Muscle of leg (tissue), 11 donors: Measurements from ENCODE around the gene MBTPS1. TPM values are rescaled to one million over a fixed set of nuclear protein-coding genes. Genes with fewer than 3 reads are reported as not detected.

Experiments used
- DNase-seq: peaks from one replicate; pipeline ENCODE4 v3.0.0; 2013
- H3K27ac ChIP-seq: one replicate; pipeline ENCODE4 v1.5.1; 2013; ENCODE audit warnings: mild to moderate bottlenecking, low read length, control low read depth
- H3K27me3 ChIP-seq: one replicate; pipeline ENCODE4 v1.6.1; 2013; ENCODE audit warnings: low read length; ENCODE audit not compliant: control insufficient read depth, insufficient read depth
- H3K36me3 ChIP-seq: one replicate; pipeline ENCODE4 v1.6.1; 2013; ENCODE audit warnings: low read length; ENCODE audit not compliant: control insufficient read depth, insufficient read depth
- H3K4me1 ChIP-seq: one replicate; pipeline ENCODE4 v1.6.1; 2013; ENCODE audit warnings: low read length; ENCODE audit not compliant: control insufficient read depth, insufficient read depth
- H3K4me3 ChIP-seq: one replicate; pipeline ENCODE4 v1.5.1; 2013; ENCODE audit warnings: low read length, control low read depth
- H3K9me3 ChIP-seq: replicated peaks from 2 replicates; pipeline ENCODE4 v1.6.1; 2013; ENCODE audit warnings: low read depth, low read length; ENCODE audit not compliant: control insufficient read depth
- WGBS: methylation state at CpG from one replicate; pipeline ENCODE4 v1.1.5; 2013; ENCODE audit warnings: missing lambda C conversion rate; ENCODE audit not compliant: insufficient coverage; 5-methylcytosine and 5-hydroxymethylcytosine counted together
- polyA plus RNA-seq, 8 donors: library from polyadenylated mRNA; unstranded; fragments of 120-200 nt; gene quantifications; one replicate each; pipeline versions ENCODE4 v1.2.1 to v1.2.3, GENCODE V29; 2013; ENCODE audit warnings: inconsistent platforms in 1 of 8, low replicate concordance in 1 of 8; ENCODE audit not compliant: insufficient read length in 8 of 8, insufficient read depth in 1 of 8
- total RNA-seq: library from RNA; stranded (reverse); fragments of 120-200 nt; gene quantifications from one replicate; pipeline ENCODE4 v1.2.4, GENCODE V29; 2013

MBTPS1 gene
- total and polyA plus RNA-seq, 9 donors: 54.8 to 91.7 (median 70.2) TPM

DNA sequence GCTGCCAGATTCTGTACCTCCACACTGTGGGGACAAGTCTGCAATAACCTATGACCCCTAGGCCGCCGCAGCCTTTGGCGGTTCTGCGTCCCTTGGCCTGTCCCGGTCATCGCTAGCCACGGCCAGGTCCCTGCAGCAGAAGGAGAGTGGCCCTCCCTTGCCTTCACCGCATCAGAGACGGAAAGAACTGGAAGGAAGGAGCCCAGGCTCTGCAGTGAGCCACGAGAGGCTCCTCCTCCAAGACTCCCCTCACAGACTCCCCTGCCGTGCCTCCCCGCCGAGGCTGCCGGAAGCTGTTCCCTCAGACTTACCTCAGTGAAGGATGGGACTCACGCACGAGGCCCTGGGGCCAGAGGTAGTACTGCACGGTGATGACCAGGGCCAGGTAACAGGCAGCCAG, 85.2 kb downstream of the MBTPS1 start:
- H3K9me3 ChIP-seq: peaks cover 6% of the 10 kb centered on the region
- peaks cover 8% of the 10 kb centered on the region for H3K27me3 ChIP-seq
- no peaks in the 10 kb centered on the region for H3K4me1 ChIP-seq
- H3K36me3 ChIP-seq: no peaks in the 10 kb centered on the region
- DNase-seq: no peak
- WGBS: 73% methylated on average over 15 of the region's 17 CpGs
- H3K4me3 ChIP-seq: no peak overlapping the region
- no peak overlapping the region for H3K27ac ChIP-seq

DNA sequence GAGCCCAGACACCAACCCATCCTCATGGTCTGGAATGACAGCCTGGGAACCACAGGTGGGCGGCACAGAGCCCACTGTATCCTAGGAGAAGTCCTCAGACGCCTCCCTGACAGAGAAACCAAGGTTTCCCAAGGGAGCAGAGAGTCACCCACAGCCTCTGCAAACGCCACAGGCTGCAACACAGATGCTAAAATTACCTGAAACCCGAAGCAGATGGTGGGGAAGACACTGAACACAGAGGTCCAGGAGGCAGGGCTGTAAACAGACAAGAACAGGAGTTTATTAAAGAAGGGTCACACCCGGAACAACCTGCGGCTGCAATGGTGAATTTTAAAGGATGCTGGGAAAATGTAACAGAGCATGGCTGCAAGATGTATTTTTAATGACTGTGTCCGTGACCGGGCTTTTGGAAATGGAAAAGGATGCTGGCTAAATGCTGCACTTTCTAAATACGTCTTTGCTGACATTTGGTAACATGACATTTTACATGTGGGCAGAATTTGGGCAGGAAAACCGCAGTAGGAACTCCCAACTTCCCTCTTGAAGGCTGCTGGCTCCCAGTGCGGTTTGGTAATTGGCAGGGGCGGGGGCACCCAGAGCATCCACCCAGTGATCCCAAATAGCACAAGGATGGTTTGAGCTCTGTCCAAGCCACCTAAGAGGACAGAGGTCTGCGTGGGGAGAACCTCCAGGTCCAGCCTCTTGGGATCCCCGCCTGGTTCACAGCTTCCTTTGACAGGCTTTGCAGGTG, 87.3 kb downstream of the MBTPS1 start:
- Histone ChIP-seq H3K4me1 (no peaks in the 10 kb centered on the region), H3K4me3 (no peak overlapping the region), H3K9me3 (no peaks in the 10 kb centered on the region), H3K27me3 (peaks cover 8% of the 10 kb centered on the region), H3K36me3 (no peaks in the 10 kb centered on the region), H3K27ac (no peak overlapping the region)
- 70% methylated on average over 10 of the region's 14 CpGs for WGBS
- DNase-seq: peak; percentile 57

DNA sequence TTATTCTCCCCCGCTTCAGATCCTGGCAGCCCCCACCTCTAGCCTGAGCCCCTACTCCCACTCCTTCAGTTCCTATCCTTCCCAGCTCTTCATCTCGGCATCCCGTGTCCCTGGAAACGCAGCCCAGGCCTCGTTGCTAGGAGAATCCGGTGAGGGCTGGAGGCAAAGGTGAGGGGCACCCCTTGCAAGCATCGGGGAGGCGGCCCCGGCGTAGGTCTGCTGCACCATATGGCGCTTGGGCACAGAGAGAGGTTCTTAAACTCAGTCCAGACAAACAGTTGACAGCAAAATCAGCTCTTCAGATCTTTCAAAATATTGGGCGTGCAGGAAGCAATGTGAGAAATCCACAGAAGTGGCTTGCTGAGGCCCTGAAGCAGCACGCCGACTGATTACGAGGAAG, 89.1 kb downstream of the MBTPS1 start:
- H3K4me3 ChIP-seq: no peak overlapping the region
- no peak for DNase-seq
- peaks cover 5% of the 10 kb centered on the region for H3K27me3 ChIP-seq
- H3K36me3 ChIP-seq: no peaks in the 10 kb centered on the region
- no peaks in the 10 kb centered on the region for H3K4me1 ChIP-seq
- 53% methylated on average over 8 of the region's 15 CpGs for WGBS
- H3K27ac ChIP-seq: no peak overlapping the region
- H3K9me3 ChIP-seq: no peaks in the 10 kb centered on the region

DNA sequence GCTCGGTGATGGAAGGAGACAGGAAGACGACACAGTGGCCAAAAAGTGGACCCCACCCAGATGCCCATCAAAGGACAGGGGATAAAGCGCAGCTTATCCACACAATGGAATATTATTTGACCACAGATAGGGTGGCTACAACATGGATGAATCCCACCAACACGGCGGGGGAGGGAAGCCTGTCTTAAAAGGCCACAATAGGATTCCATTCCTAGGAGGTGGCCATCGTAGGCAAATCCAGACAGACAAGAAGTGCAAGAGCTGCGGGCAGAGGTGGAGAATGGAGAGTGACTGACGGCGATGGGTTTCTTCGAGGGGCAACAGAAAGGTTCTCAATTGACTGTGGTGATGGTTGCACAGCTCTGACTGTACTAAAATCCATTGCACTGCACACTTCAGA, 90.1 kb downstream of the MBTPS1 start:
- no peaks in the 10 kb centered on the region for H3K4me1 ChIP-seq
- no peaks in the 10 kb centered on the region for H3K9me3 ChIP-seq
- WGBS: 81% methylated on average over 6 of the region's 10 CpGs
- H3K27ac ChIP-seq: no peak overlapping the region
- H3K36me3 ChIP-seq: no peaks in the 10 kb centered on the region
- H3K4me3 ChIP-seq: no peak overlapping the region
- H3K27me3 ChIP-seq: peaks cover 3% of the 10 kb centered on the region
- DNase-seq: no peak

DNA sequence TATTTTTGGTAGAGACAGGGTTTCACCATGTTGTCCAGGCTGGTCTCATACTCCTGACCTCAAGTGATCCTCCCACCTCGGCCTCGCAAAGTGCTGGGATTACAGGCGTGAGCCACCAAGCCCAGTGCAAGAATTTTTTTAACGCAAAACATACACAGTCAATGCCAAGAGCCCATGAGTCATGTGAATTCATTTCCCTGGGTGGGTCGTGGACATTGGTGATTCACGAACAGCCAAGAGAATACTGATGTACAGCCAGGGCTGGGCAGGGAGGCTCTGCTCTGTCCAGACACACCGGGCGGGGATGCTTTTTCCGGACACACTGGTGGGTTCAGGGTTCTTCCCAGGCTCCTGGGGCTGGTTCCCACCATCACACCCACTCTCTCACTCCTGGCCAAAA, 91.9 kb downstream of the MBTPS1 start:
- Histone ChIP-seq H3K27ac (no peak overlapping the region), H3K9me3 (peaks cover 4% of the 10 kb centered on the region), H3K4me3 (no peak overlapping the region), H3K36me3 (no peaks in the 10 kb centered on the region), H3K4me1 (no peaks in the 10 kb centered on the region), H3K27me3 (peaks cover 2% of the 10 kb centered on the region)
- DNase-seq: no peak
- WGBS: 65% methylated on average over 9 of the region's 9 CpGs

DNA sequence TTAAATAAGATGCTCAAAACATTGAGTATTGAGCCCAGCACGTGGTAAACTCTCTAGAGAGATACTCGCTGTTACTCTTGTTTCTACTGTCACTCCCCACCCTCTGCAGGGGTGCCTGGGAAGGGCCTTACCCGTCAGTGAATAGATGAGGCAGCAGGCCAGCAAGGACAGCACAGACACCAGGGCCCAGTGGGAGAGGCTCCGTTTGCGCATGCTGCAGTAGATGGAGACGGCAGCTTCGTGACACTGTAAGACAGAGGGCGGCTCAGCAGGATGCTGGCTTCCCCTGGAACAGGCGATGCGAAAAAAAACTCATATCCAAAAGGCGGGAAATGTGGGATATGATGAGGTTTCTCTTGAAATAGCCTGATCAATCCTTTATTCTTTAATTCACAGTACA, 94.1 kb downstream of the MBTPS1 start:
- no peaks in the 10 kb centered on the region for H3K36me3 ChIP-seq
- no peak overlapping the region for H3K4me3 ChIP-seq
- no peaks in the 10 kb centered on the region for H3K4me1 ChIP-seq
- peaks cover 2% of the 10 kb centered on the region for H3K27me3 ChIP-seq
- peaks cover 4% of the 10 kb centered on the region for H3K9me3 ChIP-seq
- no peak overlapping the region for H3K27ac ChIP-seq
- DNase-seq: no peak
- WGBS: 60% methylated on average over 8 of the region's 11 CpGs

DNA sequence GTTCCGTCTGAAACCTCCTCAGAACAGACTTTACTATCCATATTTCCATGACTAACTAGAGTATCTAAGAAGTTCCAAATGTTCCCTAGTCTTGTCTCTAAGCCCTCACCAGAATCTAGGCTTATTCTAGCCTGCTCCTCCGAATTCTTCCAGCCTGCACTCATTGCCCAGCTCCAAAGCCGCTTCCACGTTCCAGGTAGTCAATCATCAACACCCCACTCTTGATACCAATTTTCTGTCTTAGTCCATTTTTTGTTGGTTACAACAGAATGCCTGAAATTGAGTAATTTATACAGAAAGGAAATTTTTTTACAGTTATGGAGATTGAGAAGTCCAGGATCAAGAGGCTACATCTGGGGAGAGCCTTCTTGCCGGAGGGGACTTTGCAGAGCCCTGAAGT, 95.3 kb downstream of the MBTPS1 start:
- no peak overlapping the region for H3K27ac ChIP-seq
- no peaks in the 10 kb centered on the region for H3K4me1 ChIP-seq
- WGBS: 68% methylated on average over 2 of the region's 5 CpGs
- no peaks in the 10 kb centered on the region for H3K36me3 ChIP-seq
- H3K9me3 ChIP-seq: peaks cover 4% of the 10 kb centered on the region
- H3K27me3 ChIP-seq: peaks cover 4% of the 10 kb centered on the region
- DNase-seq: no peak
- no peak overlapping the region for H3K4me3 ChIP-seq

DNA sequence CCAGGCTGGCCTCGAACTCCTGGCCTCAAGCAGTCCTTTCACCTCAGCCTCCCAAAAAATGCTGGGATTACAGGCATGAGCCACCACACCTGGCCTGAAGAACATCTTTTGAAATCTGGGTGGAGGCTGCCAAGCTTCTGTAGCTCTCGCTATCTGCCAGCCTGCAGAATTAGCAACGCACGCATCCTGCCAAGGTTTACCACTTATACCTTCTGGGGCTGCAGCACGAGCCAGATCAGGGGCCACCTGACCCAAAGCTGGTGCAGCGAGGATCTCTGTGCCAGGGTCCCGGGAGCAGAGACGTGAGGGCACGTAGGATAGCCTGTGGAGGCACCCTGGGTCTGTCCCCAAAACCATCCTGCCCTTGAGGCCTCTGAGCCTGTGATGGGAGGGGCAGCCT, 96.4 kb downstream of the MBTPS1 start:
- H3K27me3 ChIP-seq: peaks cover 6% of the 10 kb centered on the region
- no peak for DNase-seq
- H3K4me3 ChIP-seq: no peak overlapping the region
- no peaks in the 10 kb centered on the region for H3K4me1 ChIP-seq
- H3K9me3 ChIP-seq: peaks cover 4% of the 10 kb centered on the region
- WGBS: 84% methylated on average over 6 of the region's 9 CpGs
- no peak overlapping the region for H3K27ac ChIP-seq
- no peaks in the 10 kb centered on the region for H3K36me3 ChIP-seq

DNA sequence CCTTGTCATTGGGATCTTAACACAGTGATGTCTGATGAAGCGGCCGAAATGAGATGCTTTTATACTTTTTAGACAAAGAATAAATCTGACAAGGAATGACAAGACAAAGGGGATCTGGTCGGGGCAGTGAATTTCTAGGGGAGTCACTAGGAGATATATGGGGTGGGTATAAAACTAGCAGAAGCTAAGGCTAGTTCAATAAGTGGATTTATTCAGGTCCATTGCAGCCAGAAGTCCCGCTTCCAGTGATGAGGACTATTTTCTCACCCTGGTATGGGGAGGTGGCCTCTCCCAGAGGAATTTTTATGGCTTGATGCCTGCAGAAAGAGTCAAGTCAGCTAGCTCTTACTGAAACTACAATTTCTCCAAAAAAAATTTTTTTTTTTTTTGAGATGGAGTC, 98.0 kb downstream of the MBTPS1 start:
- no CpG with 5 or more reads among the region's 4 CpGs for WGBS
- H3K27me3 ChIP-seq: peaks cover 9% of the 10 kb centered on the region
- no peak overlapping the region for H3K27ac ChIP-seq
- peaks cover 4% of the 10 kb centered on the region for H3K9me3 ChIP-seq
- H3K4me1 ChIP-seq: no peaks in the 10 kb centered on the region
- H3K4me3 ChIP-seq: no peak overlapping the region
- no peak for DNase-seq
- no peaks in the 10 kb centered on the region for H3K36me3 ChIP-seq

DNA sequence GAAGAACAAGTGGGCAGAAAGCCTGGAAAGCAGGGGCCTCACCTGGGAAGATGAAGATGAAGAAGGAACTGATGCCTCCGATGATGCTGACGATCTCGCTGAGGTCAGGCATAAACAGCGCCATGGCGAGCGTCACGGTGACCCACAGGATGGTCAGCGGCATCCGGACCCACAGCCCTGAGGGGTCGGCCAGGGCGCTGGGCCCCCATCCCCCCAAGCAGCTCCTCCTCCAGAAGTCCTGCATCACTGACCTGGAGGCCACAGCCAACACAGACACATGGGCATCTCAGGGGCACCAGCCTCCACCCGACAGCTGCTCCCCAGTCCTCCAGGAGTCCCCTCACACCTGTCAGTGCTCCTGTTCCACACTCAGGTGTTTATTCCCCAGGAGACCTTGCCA, 100.3 kb downstream of the MBTPS1 start:
- Histone ChIP-seq H3K9me3 (peaks cover 3% of the 10 kb centered on the region), H3K27ac (no peak overlapping the region), H3K36me3 (no peaks in the 10 kb centered on the region), H3K4me1 (no peaks in the 10 kb centered on the region), H3K4me3 (no peak overlapping the region), H3K27me3 (peaks cover 9% of the 10 kb centered on the region)
- WGBS: 89% methylated on average over 12 of the region's 12 CpGs
- DNase-seq: no peak

DNA sequence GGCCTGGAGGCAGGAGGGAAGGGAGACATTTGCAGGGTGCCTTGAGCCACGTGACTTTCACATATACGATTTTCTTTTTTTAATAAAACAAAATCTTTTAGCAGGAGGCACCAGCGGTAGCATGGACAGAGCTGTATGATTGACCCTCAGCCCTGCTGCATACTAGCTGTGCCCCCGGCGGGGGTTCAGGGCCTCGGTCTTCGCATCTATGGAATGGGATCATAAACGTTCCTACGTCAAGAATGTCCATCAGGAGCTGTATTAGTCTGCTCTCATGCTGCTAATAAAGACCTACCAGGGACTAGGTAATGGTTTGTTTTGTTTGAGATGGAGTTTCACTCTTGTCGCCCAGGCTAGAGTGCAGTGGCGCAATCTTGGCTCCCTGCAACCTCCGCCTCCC, 101.3 kb downstream of the MBTPS1 start:
- WGBS: 79% methylated on average over 7 of the region's 12 CpGs
- peaks cover 9% of the 10 kb centered on the region for H3K27me3 ChIP-seq

More for the DNA sequence above, 101.3 kb downstream of the MBTPS1 start:
- Histone ChIP-seq H3K4me1 (no peaks in the 10 kb centered on the region), H3K27ac (no peak overlapping the region), H3K36me3 (no peaks in the 10 kb centered on the region), H3K4me3 (no peak overlapping the region), H3K9me3 (no peaks in the 10 kb centered on the region)
- DNase-seq: no peak
